Activated naive CD8-positive, alpha-beta T cell treated with anti-CD3 and anti-CD28 coated beads, Interleukin-2, amount 10 ng/mL, durations not matched to agents 7 days and 5 days (primary cell): ENCODE measurements around the gene EPG5. TPM values are rescaled to one million over a fixed set of nuclear protein-coding genes. Genes with fewer than 3 reads are reported as not detected.
A peak's percentile ranks its signal among the peaks of the same experiment; 100 is the strongest.
"Not testable (repeated sequence)": the region's sequence is repeated elsewhere in the genome, so short reads cannot be mapped to it uniquely, and the experiment has no call there.

Experiments used
- ATAC-seq: fragments of 150-1000 bp; cut with Tn5 transposase; one replicate; pipeline ENCODE4 v1.10.0; 2021; ENCODE audit warnings: low read depth, moderate library complexity
- POLR2A ChIA-PET: fragments of 350-600 bp; sonication (Branson Sonifier 250); formaldehyde crosslinking; loops from one replicate; lab custom pipeline; 2021; ENCODE audit warnings: antibody characterized with exemption; lab: Charles Lee
- DNase-seq: peaks from one replicate; pipeline ENCODE4 v3.0.0; 2021
- H3K27ac Mint-ChIP-seq: one replicate; pipeline ENCODE4 v1.8.0; 2022; ENCODE audit warnings: mild to moderate bottlenecking, mixed read lengths
- H3K27me3 Mint-ChIP-seq: one replicate; pipeline ENCODE4 v1.8.0; 2022; ENCODE audit warnings: mild to moderate bottlenecking, moderate library complexity, mixed read lengths
- H3K36me3 Mint-ChIP-seq: one replicate; pipeline ENCODE4 v1.8.0; 2021; ENCODE audit warnings: mild to moderate bottlenecking, mixed read lengths
- H3K4me1 Mint-ChIP-seq: one replicate; pipeline ENCODE4 v1.8.0; 2021; ENCODE audit warnings: mixed read lengths
- H3K4me3 Mint-ChIP-seq: one replicate; pipeline ENCODE4 v1.8.0; 2022; ENCODE audit warnings: mild to moderate bottlenecking, moderate library complexity, mixed read lengths
- H3K9me3 Mint-ChIP-seq: one replicate; pipeline ENCODE4 v1.8.0; 2021; ENCODE audit warnings: mixed read lengths
- total RNA-seq, 2 experiments: library from RNA; stranded (reverse); gene quantifications; one replicate each; pipeline ENCODE4 v1.2.3, GENCODE V29; 2021

EPG5 gene
- total RNA-seq, 2 experiments from 2014 or later = 30.3 to 33.5 TPM

DNA sequence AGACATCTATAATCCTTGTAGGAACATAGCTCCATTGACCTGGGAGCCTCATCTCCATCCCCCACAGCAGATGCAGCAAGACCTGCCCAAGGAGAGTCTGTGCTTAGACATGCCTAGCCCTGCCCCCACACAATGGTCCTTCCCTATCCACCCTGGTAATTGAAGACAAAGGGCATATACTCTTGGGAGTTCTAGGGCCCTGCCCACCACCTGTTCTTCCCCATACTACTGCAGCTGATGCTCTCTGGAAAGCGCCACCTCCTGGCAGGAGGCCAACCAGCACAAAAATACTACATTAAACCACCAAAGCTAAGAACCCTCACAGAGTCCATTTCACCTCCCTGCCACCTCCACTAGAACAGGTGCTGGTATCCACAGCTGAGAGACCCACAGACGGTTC lies 160.0 kb downstream of the EPG5 start:
- POLR2A ChIA-PET, H3K27ac Mint-ChIP-seq, H3K27me3 Mint-ChIP-seq, ATAC-seq, DNase-seq, H3K4me3 Mint-ChIP-seq: not testable (repeated sequence)
- Mint-ChIP-seq H3K4me1 (peaks cover 18% of the 10 kb centered on the region), H3K36me3 (peaks cover 17% of the 10 kb centered on the region), H3K9me3 (peaks cover 30% of the 10 kb centered on the region)

DNA sequence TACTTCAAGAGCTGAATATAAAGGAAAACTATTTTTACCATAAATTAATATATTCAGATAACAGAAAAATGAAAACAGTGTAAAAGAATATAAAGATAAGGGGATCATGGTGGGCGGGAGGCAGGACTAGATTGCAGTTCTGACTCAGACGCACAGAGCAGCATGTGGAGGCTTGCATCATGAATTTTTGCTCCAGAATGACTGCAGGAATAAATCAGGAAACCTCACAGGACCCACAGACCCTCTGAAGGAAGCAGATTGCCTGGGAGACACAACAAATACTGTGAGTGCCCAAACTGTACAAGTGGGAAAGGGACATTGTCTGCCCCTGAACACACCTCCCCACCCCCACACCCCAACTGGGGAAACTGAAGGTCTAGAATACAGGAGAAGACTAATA lies 160.9 kb downstream of the EPG5 start:
- no peak overlapping the region for H3K4me3 Mint-ChIP-seq
- H3K4me1 Mint-ChIP-seq = peaks cover 18% of the 10 kb centered on the region
- H3K9me3 Mint-ChIP-seq = peaks cover 27% of the 10 kb centered on the region
- DNase-seq = no peak
- no peaks in the 10 kb centered on the region for H3K27me3 Mint-ChIP-seq
- H3K36me3 Mint-ChIP-seq = peaks cover 17% of the 10 kb centered on the region
- ATAC-seq = no peak
- POLR2A ChIA-PET = no interaction called here
- no peak overlapping the region for H3K27ac Mint-ChIP-seq

GRCh38 chr18:45805551-45805950 lies 161.6 kb downstream of the EPG5 start:
- ATAC-seq = no peak
- POLR2A ChIA-PET = no interaction called here
- H3K27me3 Mint-ChIP-seq = no peaks in the 10 kb centered on the region
- H3K9me3 Mint-ChIP-seq = peaks cover 26% of the 10 kb centered on the region
- H3K36me3 Mint-ChIP-seq = peaks cover 17% of the 10 kb centered on the region
- H3K4me1 Mint-ChIP-seq = peaks cover 17% of the 10 kb centered on the region
- no peak overlapping the region for H3K4me3 Mint-ChIP-seq
- H3K27ac Mint-ChIP-seq = no peak overlapping the region
- DNase-seq = no peak

GRCh38 chr18:45802814-45803492 lies 164.2 kb downstream of the EPG5 start:
- Mint-ChIP-seq H3K4me3 (no peak overlapping the region), H3K36me3 (peaks cover 3% of the 10 kb centered on the region), H3K4me1 (peaks cover 5% of the 10 kb centered on the region), H3K9me3 (peaks cover 13% of the 10 kb centered on the region), H3K27me3 (peaks cover 1% of the 10 kb centered on the region), H3K27ac (peak overlapping the region; percentile 60)
- ATAC-seq (no peak), DNase-seq (no peak)
- POLR2A ChIA-PET = no interaction called here

DNA sequence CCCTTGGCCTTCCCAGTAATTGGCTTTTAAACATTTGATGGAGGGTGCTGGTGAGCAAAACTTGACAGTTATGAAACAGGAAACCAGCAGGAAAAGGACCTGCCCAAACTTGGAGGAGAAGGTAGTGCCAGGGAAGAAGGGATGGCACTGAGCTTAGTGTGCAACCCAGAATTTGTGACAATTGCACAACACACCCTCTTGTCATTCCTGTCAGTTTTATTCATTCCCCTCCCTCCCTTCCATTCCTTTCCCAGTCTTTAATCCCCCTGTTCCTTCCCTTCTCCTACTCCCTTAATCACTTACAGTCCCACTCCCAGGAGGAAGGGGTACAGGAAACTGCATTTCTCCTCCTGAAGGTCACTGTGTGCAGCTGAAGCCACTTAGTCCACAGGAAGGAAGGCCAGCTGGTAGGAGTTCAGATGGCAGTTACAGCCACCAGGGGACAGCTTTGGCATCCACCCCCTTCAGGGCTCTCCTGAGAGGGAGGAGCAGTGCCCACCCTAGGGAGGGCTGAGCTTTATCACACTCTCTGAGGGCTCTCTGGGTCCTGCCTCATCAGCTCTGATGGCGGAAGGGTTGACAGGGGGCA lies 165.6 kb downstream of the EPG5 start:
- no peak for ATAC-seq
- POLR2A ChIA-PET = no interaction called here
- no peak for DNase-seq
- peaks cover 4% of the 10 kb centered on the region for H3K27me3 Mint-ChIP-seq
- no peak overlapping the region for H3K4me3 Mint-ChIP-seq
- peaks cover 3% of the 10 kb centered on the region for H3K4me1 Mint-ChIP-seq
- no peaks in the 10 kb centered on the region for H3K36me3 Mint-ChIP-seq
- no peak overlapping the region for H3K27ac Mint-ChIP-seq
- peaks cover 9% of the 10 kb centered on the region for H3K9me3 Mint-ChIP-seq

Other genes with a start within 250 kb of the EPG5 start
- gene SLC14A1, start 243.1 kb downstream of the EPG5 start, total RNA-seq = 1 to 10 TPM; 3.1 to 3.5 TPM
- not detected for gene SIGLEC15, start 141.7 kb downstream of the EPG5 start, total RNA-seq
- gene PSTPIP2, start 104.9 kb upstream of the EPG5 start, total RNA-seq = 10 to 100 TPM; 12.6 to 12.9 TPM
- gene ATP5F1A, start 131.0 kb upstream of the EPG5 start, total RNA-seq = 100 to 1,000 TPM; 284 to 285 TPM
- gene HAUS1, start 137.1 kb upstream of the EPG5 start, total RNA-seq = 10 to 100 TPM; 41.0 to 49.4 TPM